UCSD-AML1 (cell line): Measurements from ENCODE around the gene RAD54L.
A peak's percentile ranks its signal among the peaks of the same experiment; 100 is the strongest.
"Not testable (repeated sequence)": the region's sequence is repeated elsewhere in the genome, so short reads cannot be mapped to it uniquely, and the experiment has no call there.

Experiments
- DNase-seq: peaks from one replicate; lab custom pipeline; 2025; ENCODE audit not compliant: unreplicated experiment; lab: John Stamatoyannopoulos, UW

Gene RAD54L

GRCh38 chr1:46247436-46248121 is at the start of gene RAD54L:
Gene RAD54L, plus strand, starts transcription at chr1:46247763. Its CDS starts 643 bp downstream, at chr1:46248406.
- peak; percentile 95 for DNase-seq

GRCh38 chr1:46197964-46198811 is 49.4 kb upstream of the RAD54L start, which contains the start of gene POMGNT1:
Gene POMGNT1, minus strand, starts transcription at chr1:46198434. Its CDS starts 613 bp downstream, at chr1:46197821.
- DNase-seq: peak; percentile 79

GRCh38 chr1:46199233-46199749 is 48.3 kb upstream of the RAD54L start:
- DNase-seq: no peak

- DNase-seq: no peak
Measured at GRCh38 chr1:46203738-46204405, 43.7 kb upstream of the RAD54L start.

- DNase-seq: no peak
Measured at GRCh38 chr1:46204406-46204742, 43.2 kb upstream of the RAD54L start.

- DNase-seq: no peak
Measured at GRCh38 chr1:46205141-46205540, 42.4 kb upstream of the RAD54L start.

- DNase-seq: no peak
Measured at GRCh38 chr1:46205791-46206190, 41.8 kb upstream of the RAD54L start.

GRCh38 chr1:46206399-46206798 is 41.2 kb upstream of the RAD54L start:
- DNase-seq: no peak

GRCh38 chr1:46210561-46210960 is 37.0 kb upstream of the RAD54L start:
- no peak for DNase-seq

GRCh38 chr1:46211051-46211450 is 36.5 kb upstream of the RAD54L start:
- DNase-seq: no peak

- no peak for DNase-seq
Measured at GRCh38 chr1:46215504-46215903, 32.1 kb upstream of the RAD54L start.

- no peak for DNase-seq
Measured at GRCh38 chr1:46218443-46218842, 29.1 kb upstream of the RAD54L start.

- DNase-seq: no peak
Measured at GRCh38 chr1:46219551-46220520, 27.7 kb upstream of the RAD54L start.

GRCh38 chr1:46220808-46221207 is 26.8 kb upstream of the RAD54L start:
- no peak for DNase-seq

- DNase-seq: no peak
Measured at GRCh38 chr1:46221749-46222148, 25.8 kb upstream of the RAD54L start.

GRCh38 chr1:46223055-46223454 is 24.5 kb upstream of the RAD54L start:
- DNase-seq: not testable (repeated sequence)

- DNase-seq: peak; percentile 63
Measured at GRCh38 chr1:46223472-46223943, 24.1 kb upstream of the RAD54L start.

- no peak for DNase-seq
Measured at GRCh38 chr1:46224966-46225365, 22.6 kb upstream of the RAD54L start.

- DNase-seq: not testable (repeated sequence)
Measured at GRCh38 chr1:46231231-46231630, 16.3 kb upstream of the RAD54L start.

GRCh38 chr1:46236882-46237281 is 10.7 kb upstream of the RAD54L start:
- DNase-seq: no peak
